ENCODE measurements around the gene ZNF628. TPM values are rescaled to one million over a fixed set of nuclear protein-coding genes. Genes with fewer than 3 reads are reported as not detected.

ZNF628 gene
- polyA plus RNA-seq, 1 experiment, result 0.12 TPM

- Histone ChIP-seq H3K27ac (ENCODE audit: low read depth, low read length) (no peak overlapping the region), H3K4me3 (ENCODE audit: low read depth, low read length) (no peak overlapping the region), H3K9me3 (ENCODE audit: control insufficient read depth, insufficient read depth, low read length) (peaks cover 8% of the 10 kb centered on the region; the same call in 1 of the 2 replicates), H3K27me3 (ENCODE audit: control insufficient read depth, insufficient read depth, low read length) (peaks cover 49% of the 10 kb centered on the region)
- CTCF ChIA-PET, result no interaction called here
- DNase-seq (ENCODE audit: low read depth, low spot score), result no peak
- POLR2A ChIA-PET, result no interaction called here
- TF ChIP-seq CTCF (IDR thresholded peaks at IDR 0.05; ENCODE audit: low read depth, low read length), result no peak
These were observed 35.9 kb upstream of the ZNF628 start for GRCh38 chr19:55440411-55441105.

GRCh38 chr19:55441319-55441691, 35.1 kb upstream of the ZNF628 start:
- ChIA-PET POLR2A (no interaction called here), CTCF (no interaction called here)
- peaks cover 8% of the 10 kb centered on the region; the same call in 1 of the 2 replicates for H3K9me3 ChIP-seq (ENCODE audit: control insufficient read depth, insufficient read depth, low read length)
- H3K4me3 ChIP-seq (ENCODE audit: low read depth, low read length), result no peak overlapping the region
- no peak for DNase-seq (ENCODE audit: low read depth, low spot score)
- peaks cover 51% of the 10 kb centered on the region for H3K27me3 ChIP-seq (ENCODE audit: control insufficient read depth, insufficient read depth, low read length)
- H3K27ac ChIP-seq (ENCODE audit: low read depth, low read length), result no peak overlapping the region
- TF ChIP-seq CTCF (IDR thresholded peaks at IDR 0.05; ENCODE audit: low read depth, low read length), result no peak

GRCh38 chr19:55441692-55442321, 34.6 kb upstream of the ZNF628 start:
- POLR2A ChIA-PET, result no interaction called here
- CTCF ChIA-PET, result no interaction called here

GRCh38 chr19:55442372-55442961, 34.0 kb upstream of the ZNF628 start:
- Histone ChIP-seq H3K27me3 (ENCODE audit: control insufficient read depth, insufficient read depth, low read length) (peaks cover 61% of the 10 kb centered on the region), H3K27ac (ENCODE audit: low read depth, low read length) (no peak overlapping the region), H3K4me3 (ENCODE audit: low read depth, low read length) (no peak overlapping the region), H3K9me3 (ENCODE audit: control insufficient read depth, insufficient read depth, low read length) (peaks cover 8% of the 10 kb centered on the region; the same call in 1 of the 2 replicates)
- no peak for TF ChIP-seq CTCF (IDR thresholded peaks at IDR 0.05; ENCODE audit: low read depth, low read length)
- ChIA-PET POLR2A (no interaction called here), CTCF (no interaction called here)
- no peak for DNase-seq (ENCODE audit: low read depth, low spot score)

More at GRCh38 chr19:55441692-55442321, 34.6 kb upstream of the ZNF628 start:
- Histone ChIP-seq H3K9me3 (ENCODE audit: control insufficient read depth, insufficient read depth, low read length) (peaks cover 8% of the 10 kb centered on the region; the same call in 1 of the 2 replicates), H3K27me3 (ENCODE audit: control insufficient read depth, insufficient read depth, low read length) (peaks cover 56% of the 10 kb centered on the region), H3K27ac (ENCODE audit: low read depth, low read length) (no peak overlapping the region), H3K4me3 (ENCODE audit: low read depth, low read length) (no peak overlapping the region)
- no peak for DNase-seq (ENCODE audit: low read depth, low spot score)
- TF ChIP-seq CTCF (IDR thresholded peaks at IDR 0.05; ENCODE audit: low read depth, low read length), result no peak

Measured in AG04450 (cell line).